Measurements from ENCODE around the gene TPP1. TPM values are rescaled to one million over a fixed set of nuclear protein-coding genes. Genes with fewer than 3 reads are reported as not detected.
A peak's percentile ranks its signal among the peaks of the same experiment; 100 is the strongest.

Gene TPP1
- total RNA-seq, 6 experiments from 2014 or later = 50.1 to 61.7 (median 54.1) TPM

GRCh38 chr11:6646918-6647679 lies 27.9 kb upstream of the TPP1 start:
- Mint-ChIP-seq H3K27ac (no peak overlapping the region), H3K4me1 (ENCODE audit: low read depth) (no peaks in the 10 kb centered on the region), H3K4me3 (no peak overlapping the region), H3K36me3 (ENCODE audit: low read depth) (no peaks in the 10 kb centered on the region), H3K27me3 (ENCODE audit: insufficient read depth) (peaks cover 2% of the 10 kb centered on the region; the same call in 1 of the 2 replicates), H3K9me3 (no peaks in the 10 kb centered on the region)
- TF ChIP-seq CTCF (IDR thresholded peaks at IDR 0.05) = no peak
- peak; percentile 43 for DNase-seq

DNA sequence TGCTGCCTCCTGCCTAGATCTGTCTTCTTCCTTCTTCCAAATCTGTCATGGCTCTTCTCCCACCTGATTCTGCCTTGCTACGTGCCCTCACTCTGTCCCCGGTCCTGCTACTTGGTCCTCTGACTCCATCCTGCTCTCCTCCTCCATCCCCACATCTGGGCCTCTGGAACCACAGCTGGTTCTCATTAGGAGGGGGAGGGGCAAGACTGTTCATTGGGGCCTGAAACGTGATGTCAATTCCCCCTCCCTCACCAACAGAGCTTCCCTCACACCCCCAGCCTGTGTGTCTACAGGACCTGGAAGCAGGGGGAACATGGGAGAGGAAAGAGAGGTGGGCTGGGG lies 27.3 kb upstream of the TPP1 start:
- DNase-seq = peak; percentile 17
- no peak for TF ChIP-seq CTCF (IDR thresholded peaks at IDR 0.05)
- H3K4me1 Mint-ChIP-seq (ENCODE audit: low read depth) = no peaks in the 10 kb centered on the region
- H3K9me3 Mint-ChIP-seq = no peaks in the 10 kb centered on the region
- no peak overlapping the region for H3K4me3 Mint-ChIP-seq
- H3K27ac Mint-ChIP-seq = no peak overlapping the region
- peaks cover 2% of the 10 kb centered on the region; the same call in 1 of the 2 replicates for H3K27me3 Mint-ChIP-seq (ENCODE audit: insufficient read depth)
- no peaks in the 10 kb centered on the region for H3K36me3 Mint-ChIP-seq (ENCODE audit: low read depth)

DNA sequence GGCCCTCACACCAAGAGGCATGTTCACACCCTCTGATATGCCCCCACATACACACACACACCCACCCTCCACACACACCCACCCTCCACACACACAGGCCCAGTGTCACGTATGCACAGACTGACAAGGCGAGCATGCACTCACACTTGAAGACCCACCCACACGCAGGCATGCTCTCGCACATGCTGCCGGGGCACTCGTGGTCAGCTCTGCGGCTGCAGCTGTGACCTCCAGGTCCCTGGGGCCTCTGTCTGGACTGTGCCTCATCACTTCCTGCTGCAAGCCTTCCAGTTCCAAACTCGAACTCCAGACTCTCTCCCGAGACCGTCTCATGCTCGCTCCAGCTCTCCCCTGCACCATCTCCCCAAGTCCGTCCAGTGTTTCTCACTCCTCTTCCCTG lies 26.8 kb upstream of the TPP1 start:
- H3K9me3 Mint-ChIP-seq = no peaks in the 10 kb centered on the region
- no peaks in the 10 kb centered on the region for H3K4me1 Mint-ChIP-seq (ENCODE audit: low read depth)
- H3K27me3 Mint-ChIP-seq (ENCODE audit: insufficient read depth) = peaks cover 2% of the 10 kb centered on the region; the same call in 1 of the 2 replicates
- no peak for TF ChIP-seq CTCF (IDR thresholded peaks at IDR 0.05)
- no peak overlapping the region for H3K27ac Mint-ChIP-seq
- no peak overlapping the region for H3K4me3 Mint-ChIP-seq
- peak; percentile 65 for DNase-seq
- H3K36me3 Mint-ChIP-seq (ENCODE audit: low read depth) = no peaks in the 10 kb centered on the region

GRCh38 chr11:6642957-6643356 lies 23.7 kb upstream of the TPP1 start:
- DNase-seq = no peak
- no peak overlapping the region for H3K27ac Mint-ChIP-seq
- no peaks in the 10 kb centered on the region for H3K36me3 Mint-ChIP-seq (ENCODE audit: low read depth)
- H3K27me3 Mint-ChIP-seq (ENCODE audit: insufficient read depth) = peaks cover 2% of the 10 kb centered on the region; the same call in 1 of the 2 replicates
- no peak overlapping the region for H3K4me3 Mint-ChIP-seq
- no peaks in the 10 kb centered on the region for H3K9me3 Mint-ChIP-seq
- H3K4me1 Mint-ChIP-seq (ENCODE audit: low read depth) = no peaks in the 10 kb centered on the region
- no peak for TF ChIP-seq CTCF (IDR thresholded peaks at IDR 0.05)

DNA sequence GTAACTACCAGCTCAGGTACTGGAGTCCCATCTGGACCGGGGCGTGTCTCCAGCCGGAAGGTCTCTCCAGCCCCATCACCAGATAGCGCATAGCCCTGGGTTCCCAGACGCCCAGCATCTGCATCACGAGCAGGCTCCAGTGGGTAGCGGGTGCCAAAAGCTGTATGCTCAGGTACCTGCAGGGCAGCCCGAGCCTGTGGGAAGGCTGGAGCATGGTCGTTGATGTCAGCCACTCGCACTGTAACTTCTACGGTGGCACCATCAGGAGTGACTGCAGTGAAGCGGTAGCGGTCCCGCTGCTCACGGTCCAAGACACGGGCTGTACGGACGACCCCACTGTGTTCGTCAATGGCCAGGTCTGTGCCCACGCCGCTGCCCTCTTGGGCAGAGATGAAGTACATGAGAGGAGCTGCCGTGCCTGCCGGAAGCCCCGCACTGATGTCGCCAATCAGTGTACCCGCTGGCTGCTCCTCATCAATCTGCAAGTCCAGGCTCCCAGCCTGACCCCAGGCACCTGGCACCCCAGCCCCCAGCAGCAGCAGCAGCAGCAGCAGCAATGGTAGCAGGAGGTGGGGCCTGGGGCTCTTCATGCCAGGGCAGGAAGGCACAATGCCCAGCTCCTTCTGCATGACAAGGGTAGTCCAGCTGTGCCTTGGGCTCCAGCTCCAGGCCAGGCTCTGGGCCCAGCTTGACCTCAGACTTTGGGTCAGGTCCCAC lies 21.9 kb upstream of the TPP1 start:
- Mint-ChIP-seq H3K4me3 (no peak overlapping the region), H3K9me3 (no peaks in the 10 kb centered on the region), H3K27me3 (ENCODE audit: insufficient read depth) (peaks cover 2% of the 10 kb centered on the region; the same call in 1 of the 2 replicates), H3K4me1 (ENCODE audit: low read depth) (no peaks in the 10 kb centered on the region), H3K36me3 (ENCODE audit: low read depth) (no peaks in the 10 kb centered on the region), H3K27ac (no peak overlapping the region)
- DNase-seq = no peak
- no peak for TF ChIP-seq CTCF (IDR thresholded peaks at IDR 0.05)
